HG03135 (cell line): ENCODE results near the gene SLC5A5.
"Not testable (repeated sequence)": the region's sequence is repeated elsewhere in the genome, so short reads cannot be mapped to it uniquely, and the experiment has no call there.

Experiments
- ATAC-seq: cut with Tn5 transposase; IDR thresholded peaks from one replicate; pipeline ENCODE4 v1.9.1; 2021; ENCODE audit warnings: mild to moderate bottlenecking, moderate library complexity; ENCODE audit not compliant: unreplicated experiment

The SLC5A5 gene

GRCh38 chr19:17915940-17916593 lies 44.3 kb downstream of the SLC5A5 start:
- ATAC-seq: no peak

GRCh38 chr19:17918151-17918550 lies 46.4 kb downstream of the SLC5A5 start:
- ATAC-seq: not testable (repeated sequence)

- not testable (repeated sequence) for ATAC-seq
Observed at GRCh38 chr19:17919122-17919521, 47.4 kb downstream of the SLC5A5 start.

- no peak for ATAC-seq
Observed at GRCh38 chr19:17920527-17920926, 48.8 kb downstream of the SLC5A5 start.

- ATAC-seq: no peak
Observed at GRCh38 chr19:17922138-17922537, 50.4 kb downstream of the SLC5A5 start.

GRCh38 chr19:17926044-17926443 lies 54.3 kb downstream of the SLC5A5 start:
- ATAC-seq: no peak

GRCh38 chr19:17929056-17929455 lies 57.3 kb downstream of the SLC5A5 start:
- no peak for ATAC-seq

- no peak for ATAC-seq
Observed at GRCh38 chr19:17931532-17932191, 59.9 kb downstream of the SLC5A5 start.

- ATAC-seq: peak; percentile 81
Observed at GRCh38 chr19:17932485-17933338, 61.0 kb downstream of the SLC5A5 start, which contains the start of gene CCDC124. TSS of gene CCDC124 (plus strand) at chr19:17933015. CDS start at chr19:17936421, 3,406 bp downstream.

- ATAC-seq: no peak
Observed at GRCh38 chr19:17933414-17934129, 61.8 kb downstream of the SLC5A5 start.

- ATAC-seq: no peak
Observed at GRCh38 chr19:17936379-17936778, 64.6 kb downstream of the SLC5A5 start.

- ATAC-seq: no peak
Observed at GRCh38 chr19:17937371-17937900, 65.7 kb downstream of the SLC5A5 start.

GRCh38 chr19:17938092-17938845 lies 66.5 kb downstream of the SLC5A5 start:
- ATAC-seq: no peak

- no peak for ATAC-seq
Observed at GRCh38 chr19:17942181-17942580, 70.4 kb downstream of the SLC5A5 start.

- ATAC-seq: no peak
Observed at GRCh38 chr19:17942582-17943273, 71.0 kb downstream of the SLC5A5 start.

- ATAC-seq: no peak
Observed at GRCh38 chr19:17943274-17944221, 71.8 kb downstream of the SLC5A5 start.

- ATAC-seq: no peak
Observed at GRCh38 chr19:17944301-17944700, 72.6 kb downstream of the SLC5A5 start.
